Mucosa of stomach (tissue), 1 donor: ENCODE data around the gene GBA3.

Experiments
- H3K27me3 ChIP-seq: one replicate; pipeline ENCODE4 v1.7.0; 2013; ENCODE audit warnings: mild to moderate bottlenecking, low read length; ENCODE audit not compliant: control insufficient read depth, insufficient read depth
- H3K36me3 ChIP-seq: one replicate; pipeline ENCODE4 v1.7.0; 2013; ENCODE audit warnings: low read length; ENCODE audit not compliant: control insufficient read depth, insufficient read depth
- H3K4me1 ChIP-seq: one replicate; pipeline ENCODE4 v1.7.0; 2013; ENCODE audit warnings: mild to moderate bottlenecking, low read length; ENCODE audit not compliant: control insufficient read depth, insufficient read depth
- H3K4me3 ChIP-seq: one replicate; pipeline ENCODE4 v1.7.0; 2013; ENCODE audit warnings: low read length
- H3K9ac ChIP-seq: one replicate; pipeline ENCODE4 v1.7.0; 2013; ENCODE audit warnings: mild to moderate bottlenecking, low read length, moderate library complexity
- H3K9me3 ChIP-seq: one replicate; pipeline ENCODE4 v1.7.0; 2013; ENCODE audit warnings: mild to moderate bottlenecking, low read length, moderate library complexity; ENCODE audit not compliant: control insufficient read depth
- donor health status: Pancreatic carcinoma.

GBA3 gene

GRCh38 chr4:22674700-22675099 is 18.0 kb upstream of the GBA3 start:
- H3K9ac ChIP-seq = no peak overlapping the region
- no peaks in the 10 kb centered on the region for H3K4me1 ChIP-seq
- no peak overlapping the region for H3K4me3 ChIP-seq
- H3K27me3 ChIP-seq = no peaks in the 10 kb centered on the region
- H3K36me3 ChIP-seq = no peaks in the 10 kb centered on the region
- H3K9me3 ChIP-seq = no peaks in the 10 kb centered on the region

- Histone ChIP-seq H3K27me3 (no peaks in the 10 kb centered on the region), H3K4me3 (no peak overlapping the region), H3K9ac (no peak overlapping the region), H3K36me3 (no peaks in the 10 kb centered on the region), H3K4me1 (no peaks in the 10 kb centered on the region), H3K9me3 (no peaks in the 10 kb centered on the region)
Measured at GRCh38 chr4:22676063-22676462, 16.7 kb upstream of the GBA3 start.

GRCh38 chr4:22677780-22678179 is 15.0 kb upstream of the GBA3 start:
- no peak overlapping the region for H3K4me3 ChIP-seq
- no peaks in the 10 kb centered on the region for H3K36me3 ChIP-seq
- no peaks in the 10 kb centered on the region for H3K9me3 ChIP-seq
- no peak overlapping the region for H3K9ac ChIP-seq
- H3K27me3 ChIP-seq = no peaks in the 10 kb centered on the region
- H3K4me1 ChIP-seq = no peaks in the 10 kb centered on the region

- no peak overlapping the region for H3K4me3 ChIP-seq
- H3K9me3 ChIP-seq = no peaks in the 10 kb centered on the region
- H3K36me3 ChIP-seq = no peaks in the 10 kb centered on the region
- H3K4me1 ChIP-seq = no peaks in the 10 kb centered on the region
- no peak overlapping the region for H3K9ac ChIP-seq
- no peaks in the 10 kb centered on the region for H3K27me3 ChIP-seq
Measured at GRCh38 chr4:22678940-22679854, 13.5 kb upstream of the GBA3 start.

GRCh38 chr4:22680065-22680642 is 12.6 kb upstream of the GBA3 start:
- no peaks in the 10 kb centered on the region for H3K36me3 ChIP-seq

GRCh38 chr4:22683726-22684125 is 9.0 kb upstream of the GBA3 start:
- Histone ChIP-seq H3K4me3 (no peak overlapping the region), H3K27me3 (no peaks in the 10 kb centered on the region)

More at GRCh38 chr4:22680065-22680642, 12.6 kb upstream of the GBA3 start:
- H3K9me3 ChIP-seq = no peaks in the 10 kb centered on the region
- H3K27me3 ChIP-seq = no peaks in the 10 kb centered on the region
- no peak overlapping the region for H3K4me3 ChIP-seq
- no peak overlapping the region for H3K9ac ChIP-seq
- H3K4me1 ChIP-seq = no peaks in the 10 kb centered on the region

GRCh38 chr4:22686141-22686540 is 6.6 kb upstream of the GBA3 start:
- H3K4me3 ChIP-seq = no peak overlapping the region
- H3K4me1 ChIP-seq = no peaks in the 10 kb centered on the region
- H3K36me3 ChIP-seq = no peaks in the 10 kb centered on the region
- H3K9ac ChIP-seq = no peak overlapping the region
- no peaks in the 10 kb centered on the region for H3K27me3 ChIP-seq
- H3K9me3 ChIP-seq = no peaks in the 10 kb centered on the region

More at GRCh38 chr4:22683726-22684125, 9.0 kb upstream of the GBA3 start:
- Histone ChIP-seq H3K9ac (no peak overlapping the region), H3K36me3 (no peaks in the 10 kb centered on the region), H3K9me3 (no peaks in the 10 kb centered on the region), H3K4me1 (no peaks in the 10 kb centered on the region)

- Histone ChIP-seq H3K9me3 (no peaks in the 10 kb centered on the region), H3K27me3 (no peaks in the 10 kb centered on the region), H3K36me3 (no peaks in the 10 kb centered on the region), H3K9ac (no peak overlapping the region), H3K4me1 (no peaks in the 10 kb centered on the region), H3K4me3 (no peak overlapping the region)
Measured at GRCh38 chr4:22688236-22688635, 4.5 kb upstream of the GBA3 start.

- Histone ChIP-seq H3K4me3 (no peak overlapping the region), H3K4me1 (no peaks in the 10 kb centered on the region), H3K36me3 (no peaks in the 10 kb centered on the region), H3K27me3 (no peaks in the 10 kb centered on the region), H3K9me3 (no peaks in the 10 kb centered on the region), H3K9ac (no peak overlapping the region)
Measured at GRCh38 chr4:22689428-22689827, 3.3 kb upstream of the GBA3 start.

GRCh38 chr4:22695029-22695428 is 2.3 kb downstream of the GBA3 start:
- H3K9ac ChIP-seq = no peak overlapping the region
- no peak overlapping the region for H3K4me3 ChIP-seq

GRCh38 chr4:22695917-22696316 is 3.2 kb downstream of the GBA3 start:
- no peaks in the 10 kb centered on the region for H3K4me1 ChIP-seq

More at GRCh38 chr4:22695029-22695428, 2.3 kb downstream of the GBA3 start:
- no peaks in the 10 kb centered on the region for H3K9me3 ChIP-seq
- H3K36me3 ChIP-seq = no peaks in the 10 kb centered on the region
- no peaks in the 10 kb centered on the region for H3K4me1 ChIP-seq
- H3K27me3 ChIP-seq = no peaks in the 10 kb centered on the region

GRCh38 chr4:22703912-22704311 is 11.2 kb downstream of the GBA3 start:
- Histone ChIP-seq H3K9ac (no peak overlapping the region), H3K9me3 (no peaks in the 10 kb centered on the region), H3K27me3 (no peaks in the 10 kb centered on the region), H3K4me1 (no peaks in the 10 kb centered on the region), H3K36me3 (no peaks in the 10 kb centered on the region), H3K4me3 (no peak overlapping the region)

More at GRCh38 chr4:22695917-22696316, 3.2 kb downstream of the GBA3 start:
- no peaks in the 10 kb centered on the region for H3K27me3 ChIP-seq
- H3K9me3 ChIP-seq = no peaks in the 10 kb centered on the region
- no peak overlapping the region for H3K4me3 ChIP-seq
- no peaks in the 10 kb centered on the region for H3K36me3 ChIP-seq
- no peak overlapping the region for H3K9ac ChIP-seq
